Pancreas (tissue), 10 donors: ENCODE results near the gene MMP23B. TPM values are rescaled to one million over a fixed set of nuclear protein-coding genes. Genes with fewer than 3 reads are reported as not detected.

Experiments used
- ATAC-seq, 4 donors: fragments of 200-7000 bp; cut with Tn5 transposase; one replicate each; pipeline versions ENCODE4 v1.8.0 to v1.9.1; 2020; ENCODE audit warnings: mild to moderate bottlenecking in 4 of 4, moderate library complexity in 4 of 4
- DNase-seq, 6 donors: peaks; one replicate each; pipeline ENCODE4 v3.0.0-alpha.2; 2020
- FAIRE-seq: peaks from 2 replicates; lab custom pipeline; 2012; peaks lifted over from hg19 to GRCh38; lab: Jason Lieb, UNC
- H3K27ac ChIP-seq, 4 donors: fragments of 200-600 bp; sonication (generic); 1 replicate in 3 of 4; 2 replicates in 1 of 4; pipeline versions ENCODE4 v1.5.0 to v1.8.0; 2020
- H3K27me3 ChIP-seq, 4 donors: fragments of 200-600 bp; one replicate each; pipeline ENCODE4 v1.8.0; 2021
- H3K36me3 ChIP-seq, 3 donors: fragments of 200-600 bp; sonication (generic) in 1 of 3; one replicate each; pipeline versions ENCODE4 v1.5.0 to v1.8.0; 2020 to 2021
- H3K4me1 ChIP-seq, 3 donors: fragments of 200-600 bp; one replicate each; pipeline ENCODE4 v1.8.0; 2021
- H3K4me3 ChIP-seq, 4 donors: fragments of 200-600 bp; sonication (generic) in 2 of 4; one replicate each; pipeline versions ENCODE4 v1.5.0 to v1.8.0; 2020 to 2021
- H3K9me3 ChIP-seq, 4 donors: fragments of 200-600 bp; one replicate each; pipeline ENCODE4 v1.8.0; 2021
- WGBS, 2 donors: extraction: QIAGEN DNeasy Blood & Tissue Kit; methylation state at CpG; one replicate each; pipeline ENCODE4 v1.1.7; 2013; 5-methylcytosine and 5-hydroxymethylcytosine counted together
- intact Hi-C, 3 donors: fragments of 100-400 bp; cut with DNase I; formaldehyde crosslinking; loops; one replicate each; pipeline versions ENCODE4 v1.11.1 to v1.14.2; 2022
- polyA plus RNA-seq, 2 donors: library from polyadenylated mRNA; stranded (reverse); fragments of 200-250 nt; gene quantifications; one replicate each; pipeline ENCODE4 v1.2.3, GENCODE V29; 2013
- total RNA-seq, 6 donors: library from RNA; stranded (reverse); fragmentation: NEBNext Ultra II Directional in 4 of 6; extraction: Animal tissue kit (Norgen Biotek cat#: 25700) in 4 of 6; gene quantifications; one replicate each; pipeline versions ENCODE4 v1.2.1 to v1.2.4, GENCODE V29; 2021 to 2023
- TF ChIP-seq, protein P1 (sequence below), 4 donors: fragments of 200-600 bp; sonication (generic) in 3 of 4; IDR thresholded peaks; one replicate each; pipeline versions ENCODE4 v1.5.0 to v1.8.0; 2021; ENCODE audit warnings: antibody characterized with exemption in 4 of 4
- donor health status: healthy with polysubstance abuse.
- donor health status: DM: no; HTN: no; CAD: no; lungs with moderate emphysema.
- donor health status: DM: no; HTN: no; CAD: no.
- donor health status: control.
- donor health status: control.
- donor health status: Bipolar disorder and iron deficiency.
- donor health status: DM: yes; HTN: yes; CAD: no.
- donor health status: DM: no; HTN: no; CAD: no.
- donor health status: DM: no; HTN: no; CAD: no.
- donor health status: DM: yes; HTN: yes; CAD: no.

Gene MMP23B
- total and polyA plus RNA-seq, 8 donors = 0.46 to 12.3 (median 1.6) TPM

DNA sequence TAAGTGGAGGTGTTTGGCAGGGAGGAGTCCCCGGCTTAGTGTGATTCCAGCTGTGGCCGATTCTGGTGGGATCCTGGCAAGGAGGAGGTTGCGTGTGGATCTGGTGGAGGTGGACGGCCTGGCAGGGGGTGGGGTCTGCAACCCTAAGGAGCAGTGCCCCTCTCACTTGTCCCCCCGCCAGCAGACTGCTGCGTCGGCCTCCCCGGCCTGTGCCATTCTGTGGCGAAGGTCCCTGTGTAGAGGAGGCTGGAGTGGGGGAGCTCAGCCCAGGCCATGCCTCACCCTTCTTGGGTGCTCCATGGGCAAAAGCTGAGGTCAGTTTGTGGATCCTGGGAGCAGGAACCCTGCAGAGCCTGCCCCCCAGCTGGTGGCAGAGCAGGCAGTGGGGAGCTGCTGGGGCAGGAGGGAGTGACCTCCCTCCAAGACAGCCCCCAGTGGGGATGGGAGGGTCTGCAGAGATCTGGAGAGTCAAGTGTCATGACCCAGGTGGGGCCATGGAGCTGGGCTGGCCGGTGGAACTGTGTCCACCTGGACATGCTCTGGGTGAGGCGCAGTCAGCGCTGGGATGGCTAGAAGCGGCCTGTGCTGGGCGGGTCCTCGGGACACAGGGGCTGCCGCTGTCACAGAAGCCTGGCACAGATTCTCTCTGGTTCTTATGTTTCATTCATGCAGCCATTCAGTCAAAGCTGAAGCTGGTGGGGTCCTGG is 11.4 kb upstream of the MMP23B start:
- Histone ChIP-seq H3K4me3 (no peak overlapping the region), H3K4me1 (peaks cover 0 to 7% (median 6%) of the 10 kb centered on the region in 3 donors), H3K36me3 (no peaks in the 10 kb centered on the region), H3K27me3 (no peaks in the 10 kb centered on the region), H3K27ac (no peak overlapping the region), H3K9me3 (no peaks in the 10 kb centered on the region)
- FAIRE-seq (no peak), ATAC-seq (no peak), DNase-seq (peak in 2 of 6 donors; percentile 36 to 70)
- TF ChIP-seq, protein P1, sequence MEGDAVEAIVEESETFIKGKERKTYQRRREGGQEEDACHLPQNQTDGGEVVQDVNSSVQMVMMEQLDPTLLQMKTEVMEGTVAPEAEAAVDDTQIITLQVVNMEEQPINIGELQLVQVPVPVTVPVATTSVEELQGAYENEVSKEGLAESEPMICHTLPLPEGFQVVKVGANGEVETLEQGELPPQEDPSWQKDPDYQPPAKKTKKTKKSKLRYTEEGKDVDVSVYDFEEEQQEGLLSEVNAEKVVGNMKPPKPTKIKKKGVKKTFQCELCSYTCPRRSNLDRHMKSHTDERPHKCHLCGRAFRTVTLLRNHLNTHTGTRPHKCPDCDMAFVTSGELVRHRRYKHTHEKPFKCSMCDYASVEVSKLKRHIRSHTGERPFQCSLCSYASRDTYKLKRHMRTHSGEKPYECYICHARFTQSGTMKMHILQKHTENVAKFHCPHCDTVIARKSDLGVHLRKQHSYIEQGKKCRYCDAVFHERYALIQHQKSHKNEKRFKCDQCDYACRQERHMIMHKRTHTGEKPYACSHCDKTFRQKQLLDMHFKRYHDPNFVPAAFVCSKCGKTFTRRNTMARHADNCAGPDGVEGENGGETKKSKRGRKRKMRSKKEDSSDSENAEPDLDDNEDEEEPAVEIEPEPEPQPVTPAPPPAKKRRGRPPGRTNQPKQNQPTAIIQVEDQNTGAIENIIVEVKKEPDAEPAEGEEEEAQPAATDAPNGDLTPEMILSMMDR (IDR thresholded peaks at IDR 0.05) = no peak
- intact Hi-C loops = no loop called here
- 89 to 90% methylated on average over 14 to 16 of the region's 16 CpGs for WGBS, 2 donors

DNA sequence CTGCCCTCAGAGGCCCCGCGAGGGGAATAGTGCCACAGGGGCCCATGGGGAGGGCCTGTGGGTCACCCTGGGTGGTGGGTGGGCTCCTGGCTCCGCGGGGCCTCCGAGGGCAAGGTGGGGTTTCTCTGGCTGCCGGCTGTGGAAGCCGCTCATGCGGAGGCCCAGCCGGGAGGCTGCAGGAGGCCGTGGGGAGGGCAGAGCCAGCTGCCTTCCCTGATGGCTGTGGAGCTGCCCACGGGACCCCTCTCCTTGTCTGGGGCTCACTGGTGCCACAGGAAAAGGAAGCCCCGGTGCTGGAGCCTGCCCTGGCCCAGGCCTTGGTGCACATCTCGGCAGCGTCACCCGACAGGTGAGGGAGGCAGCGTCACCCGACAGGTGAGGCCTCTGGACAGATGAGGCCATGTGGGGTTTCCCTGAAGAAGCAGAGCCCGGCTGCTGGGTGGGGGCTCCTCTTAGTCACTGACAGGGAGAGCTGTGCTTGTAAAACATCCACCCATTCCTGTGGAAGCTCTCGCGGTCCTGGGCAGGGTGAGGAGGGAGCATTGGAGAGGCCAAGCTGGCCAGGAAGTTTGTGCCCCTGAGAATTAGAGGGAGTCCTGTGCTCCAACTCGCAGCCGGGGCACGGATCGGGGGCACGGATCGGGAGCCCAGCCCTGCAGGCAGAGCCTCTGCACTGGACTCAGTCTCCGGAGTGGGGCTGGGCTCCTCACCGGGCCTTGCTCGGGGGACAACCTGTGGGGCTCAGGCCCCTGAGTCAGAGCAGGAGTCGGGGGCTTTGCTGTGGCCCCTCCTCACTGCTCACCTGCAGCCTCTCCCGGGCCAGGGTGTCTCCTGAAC is 10.6 kb upstream of the MMP23B start:
- 90 to 93% methylated on average over 31 of the region's 31 CpGs for WGBS, 2 donors

DNA sequence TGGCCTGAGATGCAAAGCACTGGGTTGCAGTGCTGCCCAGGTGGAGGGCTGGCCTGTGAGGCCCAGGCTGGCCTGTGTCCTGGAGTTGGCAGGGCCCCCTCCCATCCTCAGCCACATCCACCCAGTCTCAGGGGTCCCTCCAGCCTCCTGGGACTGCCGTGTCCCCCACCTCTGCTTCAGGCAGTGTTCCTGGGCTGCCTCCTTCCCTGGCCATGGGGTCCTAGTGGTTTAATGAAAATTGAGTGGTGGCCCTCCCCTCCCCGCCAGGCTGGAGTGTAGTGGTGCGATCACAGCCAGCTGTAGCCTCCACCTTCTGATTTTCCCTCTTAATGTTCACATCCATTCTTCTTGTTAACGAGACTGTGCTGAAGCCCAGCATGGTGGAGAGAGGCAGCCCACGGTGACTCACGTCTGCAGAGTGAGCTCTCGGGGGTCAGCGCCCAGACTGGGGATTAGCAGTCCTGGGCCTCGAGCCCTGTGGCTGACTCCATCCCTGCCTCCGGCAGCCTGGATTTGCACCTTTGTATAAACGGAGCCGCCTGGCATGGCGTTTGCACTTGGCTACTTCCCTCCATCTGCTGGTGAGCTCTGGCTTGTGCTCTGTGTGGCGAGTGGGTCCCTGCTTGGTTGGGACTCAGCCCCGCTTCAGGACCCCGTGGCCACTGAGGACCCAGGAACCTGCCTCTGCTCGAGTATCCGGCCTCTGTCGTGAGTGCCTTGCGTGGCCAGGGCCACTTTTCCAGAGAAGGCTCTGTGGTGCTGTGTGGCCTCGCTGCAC is 9.8 kb upstream of the MMP23B start:
- peaks cover 0 to 1% (median under 1%) of the 10 kb centered on the region in 3 donors for H3K4me1 ChIP-seq
- intact Hi-C loops = no loop called here
- H3K27me3 ChIP-seq = no peaks in the 10 kb centered on the region
- no peak overlapping the region for H3K27ac ChIP-seq
- no peak overlapping the region for H3K4me3 ChIP-seq
- 82 to 87% methylated on average over 19 to 21 of the region's 21 CpGs for WGBS, 2 donors
- TF ChIP-seq, protein P1 (IDR thresholded peaks at IDR 0.05) = no peak
- no peaks in the 10 kb centered on the region for H3K9me3 ChIP-seq
- H3K36me3 ChIP-seq = no peaks in the 10 kb centered on the region
- ATAC-seq (no peak), FAIRE-seq (no peak), DNase-seq (peak in 2 of 6 donors; percentile 12 to 59)

More for the DNA sequence above, 10.6 kb upstream of the MMP23B start:
- ATAC-seq (no peak), DNase-seq (peak in 3 of 6 donors; percentile 32 to 78 (median 59)), FAIRE-seq (no peak)
- Histone ChIP-seq H3K9me3 (no peaks in the 10 kb centered on the region), H3K36me3 (no peaks in the 10 kb centered on the region), H3K4me1 (peaks cover 0 to 7% (median 6%) of the 10 kb centered on the region in 3 donors), H3K27me3 (no peaks in the 10 kb centered on the region), H3K4me3 (no peak overlapping the region), H3K27ac (no peak overlapping the region)
- TF ChIP-seq, protein P1 (IDR thresholded peaks at IDR 0.05) = no peak
- intact Hi-C loops = no loop called here

DNA sequence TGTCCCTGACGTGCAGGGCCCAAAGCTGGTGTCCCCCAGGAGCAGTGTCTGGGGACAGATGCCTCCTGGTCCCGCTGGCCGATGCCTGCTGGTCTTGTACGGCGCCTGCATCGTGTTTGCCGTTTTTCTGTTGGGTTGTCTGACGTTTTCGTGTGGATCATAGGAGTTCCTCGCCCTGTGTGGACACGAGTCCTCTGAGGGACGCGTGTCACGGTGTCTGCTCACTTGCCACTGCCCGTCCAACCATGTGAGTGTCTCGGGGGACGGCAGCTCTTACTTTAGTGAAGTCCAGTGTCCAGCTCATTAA is 9.2 kb upstream of the MMP23B start:
- Histone ChIP-seq H3K27ac (no peak overlapping the region), H3K4me1 (no peaks in the 10 kb centered on the region), H3K27me3 (no peaks in the 10 kb centered on the region), H3K4me3 (no peak overlapping the region), H3K36me3 (no peaks in the 10 kb centered on the region), H3K9me3 (no peaks in the 10 kb centered on the region)
- no peak for FAIRE-seq
- peak in 1 of 6 donors; percentile 64 for DNase-seq
- TF ChIP-seq, protein P1 (IDR thresholded peaks at IDR 0.05) = no peak
- 91 to 92% methylated on average over 17 of the region's 17 CpGs for WGBS, 2 donors
- intact Hi-C loops = no loop called here
- ATAC-seq = no peak
